MCF 10A (cell line): ENCODE measurements around the gene SLC5A9. TPM values are rescaled to one million over a fixed set of nuclear protein-coding genes. Genes with fewer than 3 reads are reported as not detected.

Experiments used
- BruUV-seq: library from RNA; stranded (reverse); fragments of 400-500 nt; replicated peaks from 2 replicates; lab custom pipeline; 2021; lab: Mats Ljungman, UMichigan
- CTCF ChIA-PET: fragments of 300-600 bp; sonication (Branson Sonifier 250); formaldehyde crosslinking; extraction: SDS; loops from one replicate; lab custom pipeline; 2021; ENCODE audit warnings: antibody characterized with exemption, inconsistent platforms; lab: Yijun Ruan, JAX
- POLR2A ChIA-PET: fragments of 300-600, 350-650 bp; sonication (Branson Sonifier 250); formaldehyde crosslinking; extraction: SDS; loops from one replicate; lab custom pipeline; 2020; ENCODE audit warnings: antibody characterized with exemption, inconsistent platforms; lab: Yijun Ruan, JAX
- DNase-seq: peaks from one replicate; pipeline ENCODE4 v3.0.0-alpha.2; 2018; ENCODE audit not compliant: unreplicated experiment
- H3K27ac Mint-ChIP-seq: one replicate; pipeline ENCODE4 v1.8.0; 2022; ENCODE audit warnings: mild to moderate bottlenecking, low read depth, mixed read lengths; ENCODE audit not compliant: unreplicated experiment
- H3K27me3 Mint-ChIP-seq: one replicate; pipeline ENCODE4 v1.8.0; 2022; ENCODE audit warnings: mixed read lengths; ENCODE audit not compliant: insufficient read depth, unreplicated experiment
- H3K36me3 Mint-ChIP-seq: one replicate; pipeline ENCODE4 v1.8.0; 2022; ENCODE audit warnings: mild to moderate bottlenecking, moderate library complexity, mixed read lengths; ENCODE audit not compliant: insufficient read depth, unreplicated experiment
- H3K4me1 Mint-ChIP-seq: one replicate; pipeline ENCODE4 v1.8.0; 2022; ENCODE audit warnings: mixed read lengths; ENCODE audit not compliant: insufficient read depth, unreplicated experiment
- H3K4me3 Mint-ChIP-seq: one replicate; pipeline ENCODE4 v1.8.0; 2022; ENCODE audit warnings: mild to moderate bottlenecking, moderate library complexity, mixed read lengths; ENCODE audit not compliant: unreplicated experiment
- H3K9me3 Mint-ChIP-seq: one replicate; pipeline ENCODE4 v1.8.0; 2022; ENCODE audit warnings: mixed read lengths; ENCODE audit not compliant: unreplicated experiment
- intact Hi-C: fragments of 100-400 bp; cut with micrococcal nuclease; formaldehyde crosslinking; loops from 2 replicates; pipeline ENCODE4 v1.14.1; 2022
- total RNA-seq: library from RNA; stranded (reverse); gene quantifications from 2 replicates; pipeline ENCODE4 v1.2.3, GENCODE V29; 2022
- TF ChIP-seq, protein P1 (sequence below): fragments of 200-600 bp; IDR thresholded peaks from one replicate; pipeline ENCODE4 v1.8.0; 2022; ENCODE audit warnings: antibody characterized with exemption, mild to moderate bottlenecking; ENCODE audit not compliant: unreplicated experiment

Gene SLC5A9
- total RNA-seq, 1 experiment from 2014 or later: not detected

DNA sequence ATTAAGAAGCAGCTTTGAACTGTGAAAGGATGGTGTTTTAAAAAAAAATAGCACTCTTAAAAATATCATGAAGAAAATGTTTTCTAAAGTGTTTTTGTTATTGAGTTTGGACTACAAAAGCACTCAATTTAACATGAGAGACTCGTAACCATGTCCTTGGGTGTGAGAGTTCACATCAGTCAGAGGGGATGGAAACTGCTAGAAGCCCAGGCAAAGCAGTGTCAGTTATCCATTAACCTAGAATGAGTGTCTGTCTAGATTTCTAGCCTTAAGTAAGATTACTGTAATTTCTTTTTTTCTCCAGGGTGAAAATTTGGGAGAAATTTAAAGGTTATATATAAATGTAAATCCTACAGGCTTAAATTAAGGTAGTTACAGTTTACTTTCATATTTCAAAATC is 31.7 kb downstream of the SLC5A9 start:
- BruUV-seq: no TSS peak
- intact Hi-C loops: no loop called here
- POLR2A ChIA-PET: no interaction called here

DNA sequence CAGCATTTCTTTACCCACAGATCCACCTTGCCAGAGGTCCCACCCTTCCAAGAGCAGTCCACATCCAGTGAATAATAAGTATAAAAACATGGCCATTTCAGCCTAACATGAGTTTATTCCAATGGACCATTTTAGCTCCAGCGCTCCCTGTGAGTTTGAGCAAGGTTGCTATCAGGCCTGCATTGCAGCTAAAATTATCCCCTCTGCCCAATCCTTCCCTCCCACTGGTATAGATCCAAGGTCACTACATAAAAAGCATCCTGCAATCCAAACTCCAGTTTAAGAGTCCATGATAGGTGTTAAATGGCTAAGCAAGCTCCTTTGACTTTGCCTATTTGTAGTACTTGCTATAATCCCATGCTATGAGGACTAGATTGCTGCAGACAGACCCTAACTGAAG is 35.6 kb downstream of the SLC5A9 start:
- Mint-ChIP-seq H3K4me1 (no peaks in the 10 kb centered on the region), H3K4me3 (no peak overlapping the region), H3K27me3 (no peaks in the 10 kb centered on the region), H3K9me3 (no peaks in the 10 kb centered on the region), H3K36me3 (no peaks in the 10 kb centered on the region), H3K27ac (no peak overlapping the region)
- TF ChIP-seq, protein P1, sequence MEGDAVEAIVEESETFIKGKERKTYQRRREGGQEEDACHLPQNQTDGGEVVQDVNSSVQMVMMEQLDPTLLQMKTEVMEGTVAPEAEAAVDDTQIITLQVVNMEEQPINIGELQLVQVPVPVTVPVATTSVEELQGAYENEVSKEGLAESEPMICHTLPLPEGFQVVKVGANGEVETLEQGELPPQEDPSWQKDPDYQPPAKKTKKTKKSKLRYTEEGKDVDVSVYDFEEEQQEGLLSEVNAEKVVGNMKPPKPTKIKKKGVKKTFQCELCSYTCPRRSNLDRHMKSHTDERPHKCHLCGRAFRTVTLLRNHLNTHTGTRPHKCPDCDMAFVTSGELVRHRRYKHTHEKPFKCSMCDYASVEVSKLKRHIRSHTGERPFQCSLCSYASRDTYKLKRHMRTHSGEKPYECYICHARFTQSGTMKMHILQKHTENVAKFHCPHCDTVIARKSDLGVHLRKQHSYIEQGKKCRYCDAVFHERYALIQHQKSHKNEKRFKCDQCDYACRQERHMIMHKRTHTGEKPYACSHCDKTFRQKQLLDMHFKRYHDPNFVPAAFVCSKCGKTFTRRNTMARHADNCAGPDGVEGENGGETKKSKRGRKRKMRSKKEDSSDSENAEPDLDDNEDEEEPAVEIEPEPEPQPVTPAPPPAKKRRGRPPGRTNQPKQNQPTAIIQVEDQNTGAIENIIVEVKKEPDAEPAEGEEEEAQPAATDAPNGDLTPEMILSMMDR: no peak
- BruUV-seq: no TSS peak
- CTCF ChIA-PET: interaction anchor here (0.9 kb wide), 1 partner anchor 239 kb away, joined by 4 read pairs; no protein-coding TSS in a partner anchor
- POLR2A ChIA-PET: no interaction called here
- intact Hi-C loops: no loop called here
- no peak for DNase-seq

More for the DNA sequence above, 31.7 kb downstream of the SLC5A9 start:
- H3K27me3 Mint-ChIP-seq: no peaks in the 10 kb centered on the region
- H3K4me1 Mint-ChIP-seq: no peaks in the 10 kb centered on the region
- H3K4me3 Mint-ChIP-seq: no peak overlapping the region
- TF ChIP-seq, protein P1: no peak
- CTCF ChIA-PET: interaction anchor here (0.9 to 3.6 kb wide), 2 partner anchors 16 to 50 kb away, joined by 3 to 10 read pairs; no protein-coding TSS in a partner anchor
- DNase-seq: no peak
- no peaks in the 10 kb centered on the region for H3K36me3 Mint-ChIP-seq
- no peaks in the 10 kb centered on the region for H3K9me3 Mint-ChIP-seq
- H3K27ac Mint-ChIP-seq: no peak overlapping the region

DNA sequence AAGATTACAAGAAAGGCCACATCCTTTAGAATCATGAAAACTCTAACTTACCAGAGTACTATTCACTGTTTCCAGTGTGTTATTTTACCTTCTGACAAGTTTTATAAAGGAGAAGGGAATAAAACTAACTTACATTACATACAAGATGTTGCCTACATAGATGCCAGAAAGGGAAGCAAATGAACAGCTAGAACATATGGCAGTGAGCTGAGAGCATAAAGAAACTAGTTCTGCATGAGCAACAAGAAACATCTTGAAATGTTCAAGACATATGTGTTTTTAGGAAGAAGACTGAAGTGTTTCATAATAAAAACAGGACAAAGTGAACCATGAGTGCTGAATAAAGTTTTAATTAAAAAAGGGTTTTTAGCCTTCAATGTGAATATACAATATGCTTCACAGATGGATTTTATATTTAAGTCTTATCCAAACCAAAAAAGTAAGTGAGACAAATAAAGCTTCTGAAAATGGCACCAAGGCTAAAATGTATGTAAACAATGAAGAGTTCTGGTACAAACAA is 39.4 kb downstream of the SLC5A9 start:
- intact Hi-C loops: no loop called here
- Mint-ChIP-seq H3K27ac (no peak overlapping the region), H3K4me1 (no peaks in the 10 kb centered on the region), H3K36me3 (no peaks in the 10 kb centered on the region), H3K4me3 (no peak overlapping the region), H3K27me3 (no peaks in the 10 kb centered on the region), H3K9me3 (no peaks in the 10 kb centered on the region)
- ChIA-PET POLR2A (no interaction called here), CTCF (interaction anchor here (0.5 kb wide), 1 partner anchor 17 kb away, joined by 3 read pairs; no protein-coding TSS in a partner anchor)
- DNase-seq: no peak
- TF ChIP-seq, protein P1: no peak
- no TSS peak for BruUV-seq

DNA sequence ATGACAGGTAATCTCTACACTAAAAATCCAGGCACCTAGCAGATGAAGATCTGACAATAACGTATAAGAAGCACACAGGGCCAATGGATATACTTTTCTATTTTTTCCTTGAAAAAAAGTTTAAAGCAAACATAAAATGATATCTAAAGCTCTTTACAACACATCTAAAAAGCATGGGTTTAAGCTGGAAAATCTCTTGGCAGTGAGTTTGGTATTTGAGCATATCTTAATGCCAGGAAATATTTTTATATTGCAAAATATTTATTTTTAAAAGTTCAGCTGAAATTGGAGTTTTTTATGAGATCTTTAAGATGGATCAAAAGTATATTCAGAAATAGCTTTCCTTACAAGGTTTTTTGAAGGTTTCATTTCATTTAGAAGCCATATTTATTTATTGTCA is 40.5 kb downstream of the SLC5A9 start:
- ChIA-PET POLR2A (no interaction called here), CTCF (interaction anchor here (0.6 kb wide), 1 partner anchor 340 kb away, joined by 4 read pairs; no protein-coding TSS in a partner anchor)
- BruUV-seq: no TSS peak

More for the DNA sequence above, 40.5 kb downstream of the SLC5A9 start:
- Mint-ChIP-seq H3K9me3 (no peaks in the 10 kb centered on the region), H3K4me3 (no peak overlapping the region), H3K36me3 (no peaks in the 10 kb centered on the region), H3K27ac (no peak overlapping the region), H3K4me1 (no peaks in the 10 kb centered on the region), H3K27me3 (no peaks in the 10 kb centered on the region)
- DNase-seq: no peak
- intact Hi-C loops: no loop called here
- TF ChIP-seq, protein P1: no peak
